Measurements from ENCODE around the gene FAM171A2.
"Not testable (repeated sequence)": the region's sequence is repeated elsewhere in the genome, so short reads cannot be mapped to it uniquely, and the experiment has no call there.

DNA sequence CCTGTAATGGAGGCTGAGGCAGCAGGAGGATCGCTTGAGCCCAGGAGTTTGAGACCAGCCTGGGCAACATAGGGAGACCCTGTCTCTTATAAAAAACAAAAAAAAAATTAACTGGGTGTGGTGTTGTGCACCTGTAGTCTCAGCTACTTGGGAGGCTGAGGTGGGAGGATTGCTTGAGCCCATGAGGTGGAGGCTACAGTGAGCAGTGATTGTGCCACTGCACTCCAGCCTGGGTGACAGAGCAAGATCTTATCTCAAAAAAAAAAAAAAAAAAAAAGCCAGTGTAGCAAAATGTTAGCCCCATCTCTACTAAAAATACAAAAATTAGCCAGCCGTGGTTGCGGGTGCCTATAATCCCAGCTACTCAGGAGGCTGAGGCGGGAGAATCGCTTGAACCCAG is 33.4 kb downstream of the FAM171A2 start:
- TF ChIP-seq POLR2A, EP300 (IDR thresholded peaks at IDR 0.05): not testable (repeated sequence)
